IMR-90 (cell line): ENCODE results near the gene NTM. TPM values are rescaled to one million over a fixed set of nuclear protein-coding genes. Genes with fewer than 3 reads are reported as not detected.

ENCODE experiments used
- ATAC-seq: fragments of 200-7000 bp; cut with Tn5 transposase; 2 replicates; pipeline ENCODE4 v1.9.1; 2020; ENCODE audit warnings: low read depth, mild to moderate bottlenecking, moderate library complexity
- BruUV-seq: library from RNA; stranded (reverse); fragments of 400-500 nt; replicated peaks from 2 replicates; lab custom pipeline; 2021; lab: Mats Ljungman, UMichigan
- CTCF ChIA-PET: fragments of 300-600 bp; formaldehyde crosslinking; extraction: SDS; loops from one replicate; lab custom pipeline; 2021; ENCODE audit warnings: antibody characterized with exemption; lab: Yijun Ruan, JAX
- POLR2A ChIA-PET: fragments of 300-600 bp; sonication (Branson Sonifier 250); formaldehyde crosslinking; loops from one replicate; lab custom pipeline; 2022; ENCODE audit warnings: antibody characterized with exemption; ENCODE audit not compliant: unreplicated experiment; lab: Charles Lee
- DNase-seq: peaks from one replicate; pipeline ENCODE4 v3.0.0; 2013
- H2AFZ ChIP-seq: replicated peaks from 2 replicates; pipeline ENCODE3; 2013; ENCODE audit warnings: low read length, mild to moderate bottlenecking; ENCODE audit not compliant: poor library complexity
- H2AK5ac ChIP-seq: 2 replicates; pipeline ENCODE4 v1.6.1; 2013; ENCODE audit warnings: low read depth, low read length, inconsistent platforms
- H2AK9ac ChIP-seq: replicated peaks from 2 replicates; pipeline ENCODE3; 2013; ENCODE audit warnings: mild to moderate bottlenecking, low read depth, low read length, moderate library complexity; ENCODE audit not compliant: poor library complexity
- H2BK120ac ChIP-seq: 2 replicates; pipeline ENCODE4 v1.6.1; 2013; ENCODE audit warnings: low read depth, low read length, inconsistent platforms
- H2BK15ac ChIP-seq: 3 replicates; pipeline ENCODE4 v1.6.1; 2013; ENCODE audit warnings: low read depth, low read length, inconsistent platforms
- H2BK20ac ChIP-seq: 2 replicates; pipeline ENCODE4 v1.6.1; 2013; ENCODE audit warnings: low read depth, mild to moderate bottlenecking, inconsistent platforms, low read length, moderate library complexity
- H2BK5ac ChIP-seq: 2 replicates; pipeline ENCODE4 v1.6.1; 2013; ENCODE audit warnings: mild to moderate bottlenecking, low read depth, low read length, inconsistent platforms; ENCODE audit not compliant: poor library complexity, severe bottlenecking
- H3K14ac ChIP-seq: replicated peaks from 2 replicates; pipeline ENCODE4 v1.6.1; 2013; ENCODE audit warnings: low read depth, low read length, inconsistent platforms
- H3K18ac ChIP-seq: 2 replicates; pipeline ENCODE4 v1.6.1; 2013; ENCODE audit warnings: low read depth, low read length, control low read depth
- H3K23ac ChIP-seq: 2 replicates; pipeline ENCODE4 v1.6.1; 2013; ENCODE audit warnings: low read depth, low read length, inconsistent platforms
- H3K27ac ChIP-seq: 2 replicates; pipeline ENCODE4 v1.5.1; 2013; ENCODE audit warnings: mild to moderate bottlenecking, control low read depth, low read length; ENCODE audit not compliant: insufficient read depth
- H3K27me3 ChIP-seq: 2 replicates; pipeline ENCODE4 v1.6.1; 2013; ENCODE audit warnings: low read length; ENCODE audit not compliant: control insufficient read depth, insufficient read depth
- H3K36me3 ChIP-seq: 2 replicates; pipeline ENCODE4 v1.6.1; 2013; ENCODE audit warnings: low read length, mixed read lengths; ENCODE audit not compliant: control insufficient read depth, insufficient read depth
- H3K4ac ChIP-seq: 2 replicates; pipeline ENCODE4 v1.6.1; 2013; ENCODE audit warnings: low read depth, low read length, inconsistent platforms
- H3K4me1 ChIP-seq: 2 replicates; pipeline ENCODE4 v1.6.1; 2013; ENCODE audit warnings: low read length, mixed read lengths; ENCODE audit not compliant: control insufficient read depth, insufficient read depth
- H3K4me2 ChIP-seq: 2 replicates; pipeline ENCODE4 v1.6.1; 2013; ENCODE audit warnings: low read depth, mild to moderate bottlenecking, control low read depth, low read length, moderate library complexity
- H3K4me3 ChIP-seq: 2 replicates; pipeline ENCODE4 v1.5.1; 2013; ENCODE audit warnings: low read depth, mild to moderate bottlenecking, control low read depth, low read length, moderate library complexity; ENCODE audit not compliant: insufficient read depth
- H3K56ac ChIP-seq: 2 replicates; pipeline ENCODE4 v1.6.1; 2013; ENCODE audit warnings: low read length, inconsistent platforms; ENCODE audit not compliant: insufficient read depth; ENCODE audit errors: extremely low read depth
- H3K79me1 ChIP-seq, 2 experiments: 2 replicates each; pipeline ENCODE4 v1.6.1; 2013; ENCODE audit warnings: low read length in 2 of 2, inconsistent platforms in 1 of 2, low read depth in 1 of 2
- H3K9ac ChIP-seq: 2 replicates; pipeline ENCODE4 v1.6.1; 2013; ENCODE audit warnings: low read depth, low read length, control low read depth
- H3K9me1 ChIP-seq: 2 replicates; pipeline ENCODE4 v1.6.1; 2013; ENCODE audit warnings: low read length, inconsistent platforms; ENCODE audit not compliant: insufficient read depth
- H3K9me3 ChIP-seq: 2 replicates; pipeline ENCODE4 v1.6.1; 2013; ENCODE audit warnings: low read length; ENCODE audit not compliant: control insufficient read depth, insufficient read depth
- H4K20me1 ChIP-seq: 2 replicates; pipeline ENCODE4 v1.6.1; 2013; ENCODE audit warnings: low read length, inconsistent platforms; ENCODE audit not compliant: insufficient read depth
- H4K5ac ChIP-seq: 2 replicates; pipeline ENCODE4 v1.6.1; 2013; ENCODE audit warnings: mild to moderate bottlenecking, low read depth, low read length, control low read depth
- H4K8ac ChIP-seq, 2 experiments: 2 replicates each; pipeline ENCODE4 v1.6.1; 2013; ENCODE audit warnings: low read depth in 2 of 2, low read length in 2 of 2, control low read depth in 1 of 2, inconsistent platforms in 1 of 2
- H4K91ac ChIP-seq: 2 replicates; pipeline ENCODE4 v1.6.1; 2013; ENCODE audit warnings: low read depth, low read length, inconsistent platforms; ENCODE audit not compliant: insufficient read depth
- BHLHE40 ChIP-seq: fragments of 150-350 bp; IDR thresholded peaks from 2 replicates; pipeline ENCODE4 v1.6.1; 2016; ENCODE audit warnings: mild to moderate bottlenecking, low read depth, low read length
- CHD1 ChIP-seq: IDR thresholded peaks from 2 replicates; pipeline ENCODE4 v1.6.1; 2012; ENCODE audit warnings: low read depth, low read length, improper control_type of control experiment
- CTCF ChIP-seq: conservative IDR thresholded peaks from 2 replicates; pipeline ENCODE4 v1.5.1; 2012; ENCODE audit warnings: mild to moderate bottlenecking, low read depth, low read length, improper control_type of control experiment
- ELK1 ChIP-seq: fragments of 150-350 bp; IDR thresholded peaks from 2 replicates; pipeline ENCODE4 v1.6.1; 2016; ENCODE audit warnings: low read depth, mild to moderate bottlenecking, low read length, moderate library complexity, borderline replicate concordance
- FOS ChIP-seq: fragments of 150-350 bp; IDR thresholded peaks from 2 replicates; pipeline ENCODE4 v1.6.1; 2016; ENCODE audit warnings: low read depth, low read length
- MAFK ChIP-seq: IDR thresholded peaks from 2 replicates; pipeline ENCODE4 v1.6.1; 2012; ENCODE audit warnings: low read depth, low read length, improper control_type of control experiment
- WGBS, 2 experiments: methylation state at CpG; one replicate each; pipeline versions ENCODE4 v1.1.5 to v1.1.7; 2013; ENCODE audit warnings: missing lambda C conversion rate in 2 of 2; ENCODE audit not compliant: insufficient read length in 1 of 2; ENCODE audit errors: extremely low coverage in 2 of 2; 5-methylcytosine and 5-hydroxymethylcytosine counted together
- dilution Hi-C: fragments of 300-500 bp; cut with HindIII; formaldehyde crosslinking; loops from one replicate; pipeline ENCODE4 v1.14.3; 2018; ENCODE audit warnings: low sequenced_read_pairs; ENCODE audit not compliant: unreplicated experiment
- in situ Hi-C: fragments of 300-500 bp; cut with MboI; formaldehyde crosslinking; loops from 3 replicates; pipeline ENCODE4 v1.14.3; 2019; ENCODE audit warnings: low sequenced_read_pairs, inconsistent platforms, mixed read lengths
- intact Hi-C: fragments of 100-400 bp; cut with micrococcal nuclease; formaldehyde crosslinking; loops from 2 replicates; pipeline ENCODE4 v1.10.0; 2022
- polyA plus RNA-seq, 3 experiments: library from polyadenylated mRNA; depleted of rRNA; stranded (reverse); fragments of >200 nt; gene quantifications; 2 replicates each; pipeline ENCODE4 v1.2.3, GENCODE V29; 2012; ENCODE audit warnings: low replicate concordance in 1 of 3
- total RNA-seq: library from RNA; depleted of rRNA; stranded (reverse); fragments of >200 nt; gene quantifications from 2 replicates; pipeline ENCODE4 v1.2.3, GENCODE V29; 2012

The NTM gene
- total and polyA plus RNA-seq, 2 of the 4 experiments (the other 2 are of a cell fraction): 19.5 to 25.5 TPM

GRCh38 chr11:131386408-131386807 lies 16.0 kb downstream of the NTM start:
- ChIA-PET POLR2A (no interaction called here), CTCF (no interaction called here)
- Histone ChIP-seq H3K79me1 (no peaks in the 10 kb centered on the region), H3K18ac (no peak overlapping the region), H3K14ac (no peak overlapping the region), H2AK9ac (no peak overlapping the region), H4K91ac (no peak overlapping the region), H2BK5ac (no peak overlapping the region), H4K20me1 (no peaks in the 10 kb centered on the region), H3K4me3 (no peak overlapping the region), H3K4me1 (no peaks in the 10 kb centered on the region), H4K8ac (no peak overlapping the region), H3K4ac (no peak overlapping the region), H4K5ac (no peak overlapping the region), H3K27me3 (no peaks in the 10 kb centered on the region), H3K56ac (no peak overlapping the region), H3K23ac (no peak overlapping the region), H3K4me2 (no peak overlapping the region), H3K36me3 (no peaks in the 10 kb centered on the region), H2BK120ac (no peak overlapping the region), H3K27ac (no peak overlapping the region), H2AK5ac (no peak overlapping the region), H3K9me3 (no peaks in the 10 kb centered on the region), H2AFZ (no peak overlapping the region), H2BK15ac (no peak overlapping the region), H3K9ac (no peak overlapping the region), H3K9me1 (no peaks in the 10 kb centered on the region), H2BK20ac (no peak overlapping the region)
- ATAC-seq: no peak
- BruUV-seq: no TSS peak
- dilution Hi-C loops: no loop called here
- no peak for TF ChIP-seq CHD1
- no peak for TF ChIP-seq BHLHE40
- TF ChIP-seq FOS: no peak
- no peak for TF ChIP-seq MAFK
- no peak for TF ChIP-seq CTCF
- TF ChIP-seq ELK1: no peak
- in situ Hi-C loops: no loop called here
- DNase-seq: no peak
- WGBS, 2 experiments: no CpG with 5 or more reads among the region's 2 CpGs
- intact Hi-C loops: no loop called here
